Coronary artery (tissue), 2 donors: ENCODE results near the gene RIPOR1.

Experiments
- DNase-seq: peaks from one replicate; pipeline ENCODE4 v3.0.0-alpha.2; 2017; ENCODE audit warnings: low spot score
- H3K27ac ChIP-seq, 2 donors: fragments of 200-600 bp; sonication (generic); one replicate each; pipeline ENCODE4 v1.5.1; 2016 to 2019
- H3K4me3 ChIP-seq: fragments of 200-600 bp; sonication (generic); 2 replicates; pipeline ENCODE4 v1.5.1; 2016; ENCODE audit warnings: mild to moderate bottlenecking, moderate library complexity
- TF ChIP-seq, protein P1 (sequence below): fragments of 200-600 bp; sonication (generic); IDR thresholded peaks from one replicate; pipeline ENCODE4 v1.5.1; 2019; ENCODE audit warnings: antibody characterized with exemption

Gene RIPOR1

DNA sequence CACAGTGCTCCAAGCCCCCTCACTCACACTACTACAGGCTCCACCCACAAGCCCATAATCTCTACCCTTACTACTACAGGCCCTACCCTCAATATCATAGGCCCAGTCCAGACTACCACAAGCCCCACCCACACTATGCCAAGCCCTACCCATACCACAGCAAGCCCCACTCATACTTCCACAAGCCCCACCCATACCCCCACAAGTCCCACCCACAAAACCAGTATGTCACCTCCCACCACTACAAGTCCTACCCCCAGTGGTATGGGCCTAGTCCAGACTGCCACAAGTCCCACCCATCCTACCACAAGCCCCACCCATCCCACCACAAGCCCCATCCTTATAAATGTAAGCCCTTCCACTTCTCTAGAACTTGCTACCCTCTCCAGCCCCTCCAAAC is 13.8 kb downstream of the RIPOR1 start:
- peak overlapping the region in 1 of 2 donors; percentile 46 for H3K27ac ChIP-seq
- no peak for DNase-seq
- TF ChIP-seq, protein P1, sequence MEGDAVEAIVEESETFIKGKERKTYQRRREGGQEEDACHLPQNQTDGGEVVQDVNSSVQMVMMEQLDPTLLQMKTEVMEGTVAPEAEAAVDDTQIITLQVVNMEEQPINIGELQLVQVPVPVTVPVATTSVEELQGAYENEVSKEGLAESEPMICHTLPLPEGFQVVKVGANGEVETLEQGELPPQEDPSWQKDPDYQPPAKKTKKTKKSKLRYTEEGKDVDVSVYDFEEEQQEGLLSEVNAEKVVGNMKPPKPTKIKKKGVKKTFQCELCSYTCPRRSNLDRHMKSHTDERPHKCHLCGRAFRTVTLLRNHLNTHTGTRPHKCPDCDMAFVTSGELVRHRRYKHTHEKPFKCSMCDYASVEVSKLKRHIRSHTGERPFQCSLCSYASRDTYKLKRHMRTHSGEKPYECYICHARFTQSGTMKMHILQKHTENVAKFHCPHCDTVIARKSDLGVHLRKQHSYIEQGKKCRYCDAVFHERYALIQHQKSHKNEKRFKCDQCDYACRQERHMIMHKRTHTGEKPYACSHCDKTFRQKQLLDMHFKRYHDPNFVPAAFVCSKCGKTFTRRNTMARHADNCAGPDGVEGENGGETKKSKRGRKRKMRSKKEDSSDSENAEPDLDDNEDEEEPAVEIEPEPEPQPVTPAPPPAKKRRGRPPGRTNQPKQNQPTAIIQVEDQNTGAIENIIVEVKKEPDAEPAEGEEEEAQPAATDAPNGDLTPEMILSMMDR, result no peak
- no peak overlapping the region for H3K4me3 ChIP-seq

DNA sequence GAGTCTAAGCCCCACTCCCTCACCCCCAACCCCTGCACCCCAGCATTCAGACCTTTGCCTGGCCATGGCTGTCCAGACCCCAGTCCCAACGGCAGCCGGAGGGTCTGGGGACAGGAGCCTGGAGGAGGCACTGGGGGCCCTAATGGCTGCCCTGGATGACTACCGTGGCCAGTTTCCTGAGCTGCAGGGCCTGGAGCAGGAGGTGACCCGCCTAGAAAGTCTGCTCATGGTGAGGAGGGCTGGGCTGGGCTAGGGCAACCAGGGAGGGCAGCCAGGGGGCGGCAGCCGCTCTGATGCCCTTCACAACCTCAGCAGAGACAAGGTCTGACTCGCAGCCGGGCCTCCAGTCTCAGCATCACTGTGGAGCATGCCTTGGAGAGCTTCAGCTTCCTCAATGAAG is 14.4 kb downstream of the RIPOR1 start:
- peak; percentile 68 for DNase-seq
- TF ChIP-seq, protein P1, result no peak
- Histone ChIP-seq H3K27ac (peak overlapping the region in 1 of 2 donors; percentile 46), H3K4me3 (no peak overlapping the region)

DNA sequence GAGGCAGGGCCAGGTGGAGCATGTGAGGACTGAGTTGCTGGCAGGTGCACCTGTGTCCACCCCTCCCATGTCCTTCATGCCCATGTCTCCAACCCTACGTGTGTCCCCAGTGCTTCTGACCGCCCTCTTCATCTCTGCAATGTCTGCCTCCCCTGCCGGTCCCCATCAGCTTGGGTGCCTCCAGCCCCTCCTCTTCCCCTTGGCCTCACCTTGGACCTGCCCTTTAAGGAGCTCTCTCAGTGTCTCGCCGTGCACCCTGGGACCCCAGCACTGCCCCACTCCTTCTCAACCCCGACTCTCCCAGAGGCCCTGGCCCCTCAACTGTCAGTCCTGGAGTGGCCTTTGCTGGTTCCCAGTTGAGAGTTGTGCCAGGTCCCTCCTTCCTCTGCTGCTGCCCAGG is 15.0 kb downstream of the RIPOR1 start:
- TF ChIP-seq, protein P1, result no peak
- DNase-seq, result peak; percentile 73
- Histone ChIP-seq H3K27ac (no peak overlapping the region), H3K4me3 (no peak overlapping the region)

DNA sequence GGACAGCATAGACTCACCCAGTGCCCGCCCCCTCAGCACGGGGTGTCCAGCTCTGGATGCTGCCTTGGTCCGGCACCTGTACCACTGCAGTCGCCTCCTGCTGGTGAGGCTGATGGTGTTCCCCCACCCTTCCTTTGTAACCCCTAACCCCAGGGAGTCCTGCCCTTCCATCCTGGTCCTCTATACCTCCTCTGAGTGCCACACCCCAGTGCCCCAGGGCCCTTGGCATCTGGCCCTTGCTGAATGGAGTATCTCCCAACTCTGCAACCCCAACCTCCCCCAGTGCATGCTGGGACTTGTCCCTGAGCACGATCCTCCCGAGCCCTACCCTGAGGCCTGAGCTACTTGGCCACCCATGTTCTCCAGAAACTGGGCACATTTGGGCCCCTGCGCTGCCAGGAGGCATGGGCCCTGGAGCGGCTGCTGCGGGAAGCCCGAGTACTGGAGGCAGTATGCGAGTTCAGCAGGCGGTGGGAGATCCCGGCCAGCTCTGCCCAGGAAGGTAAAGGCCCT is 15.8 kb downstream of the RIPOR1 start:
- TF ChIP-seq, protein P1, result no peak
- peak; percentile 72 for DNase-seq
- H3K27ac ChIP-seq, result no peak overlapping the region
- H3K4me3 ChIP-seq, result no peak overlapping the region

DNA sequence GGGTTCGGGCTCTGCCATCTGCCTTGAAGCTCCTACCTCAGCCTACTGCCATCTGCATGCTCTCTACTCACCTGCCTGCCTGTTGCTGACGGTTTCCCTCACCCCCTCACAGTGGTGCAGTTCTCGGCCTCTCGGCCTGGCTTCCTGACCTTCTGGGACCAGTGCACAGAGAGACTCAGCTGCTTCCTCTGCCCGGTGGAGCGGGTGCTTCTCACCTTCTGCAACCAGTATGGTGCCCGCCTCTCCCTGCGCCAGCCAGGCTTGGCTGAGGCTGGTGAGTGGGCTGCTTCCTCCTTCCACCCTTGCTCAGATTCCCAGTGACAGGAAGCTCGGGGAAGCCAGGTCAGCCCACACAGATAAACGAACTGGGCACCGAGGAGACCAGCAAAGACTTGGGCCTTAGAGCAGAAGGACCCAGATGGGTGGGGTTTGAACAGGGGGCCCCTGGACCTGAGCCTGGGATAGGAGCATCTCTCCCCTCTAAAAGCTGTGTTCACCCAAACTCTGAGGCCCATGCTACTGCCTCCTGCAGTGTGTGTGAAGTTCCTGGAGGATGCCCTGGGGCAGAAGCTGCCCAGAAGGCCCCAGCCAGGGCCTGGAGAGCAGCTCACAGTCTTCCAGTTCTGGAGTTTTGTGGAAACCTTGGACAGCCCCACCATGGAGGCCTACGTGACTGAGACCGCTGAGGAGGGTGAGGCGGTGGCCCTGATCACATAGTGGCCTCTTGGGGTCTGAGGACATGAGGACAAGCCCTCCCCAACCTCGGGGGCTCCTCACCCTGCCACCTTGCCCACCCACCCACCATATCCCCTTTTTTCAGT is 16.4 kb downstream of the RIPOR1 start:
- Histone ChIP-seq H3K27ac (no peak overlapping the region), H3K4me3 (no peak overlapping the region)
- peak; percentile 69 for DNase-seq
- TF ChIP-seq, protein P1, result no peak

DNA sequence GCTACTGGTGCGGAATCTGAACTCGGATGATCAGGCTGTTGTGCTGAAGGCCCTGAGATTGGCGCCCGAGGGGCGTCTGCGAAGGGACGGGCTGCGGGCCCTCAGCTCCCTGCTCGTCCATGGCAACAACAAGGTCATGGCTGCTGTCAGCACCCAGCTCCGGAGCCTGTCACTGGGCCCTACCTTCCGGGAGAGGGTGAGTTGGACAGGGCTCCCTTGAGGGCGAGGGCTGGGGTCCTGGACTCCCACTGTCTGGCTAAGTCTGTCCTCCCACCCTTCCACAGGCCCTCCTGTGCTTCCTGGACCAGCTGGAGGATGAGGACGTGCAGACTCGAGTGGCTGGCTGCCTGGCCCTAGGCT is 17.0 kb downstream of the RIPOR1 start:
- Histone ChIP-seq H3K4me3 (no peak overlapping the region), H3K27ac (peak overlapping the region in 1 of 2 donors; percentile 30)
- no peak for DNase-seq
- TF ChIP-seq, protein P1, result no peak

DNA sequence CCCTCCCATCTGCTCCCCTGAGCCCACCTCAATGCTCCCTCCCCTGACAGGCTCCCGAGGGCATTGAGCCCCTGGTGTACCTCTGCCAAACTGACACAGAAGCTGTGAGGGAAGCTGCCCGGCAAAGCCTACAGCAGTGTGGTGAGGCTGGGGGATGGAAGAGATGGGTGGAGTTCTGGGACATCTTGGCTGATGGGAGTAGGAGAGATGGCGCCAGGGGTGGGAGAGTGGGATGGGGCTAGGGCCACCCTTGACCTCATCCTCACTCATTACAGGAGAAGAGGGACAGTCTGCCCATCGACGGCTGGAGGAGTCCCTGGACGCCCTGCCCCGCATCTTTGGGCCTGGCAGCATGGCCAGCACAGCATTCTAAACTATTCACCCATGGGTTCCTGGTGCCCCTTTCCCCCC is 17.5 kb downstream of the RIPOR1 start:
- DNase-seq, result peak; percentile 71
- H3K27ac ChIP-seq, result peak overlapping the region in 1 of 2 donors; percentile 30
- TF ChIP-seq, protein P1, result no peak

More for the DNA sequence above, 17.5 kb downstream of the RIPOR1 start:
- no peak overlapping the region for H3K4me3 ChIP-seq
